Fibroblast of villous mesenchyme (primary cell): Measurements from ENCODE around the gene MINDY4. TPM values are rescaled to one million over a fixed set of nuclear protein-coding genes. Genes with fewer than 3 reads are reported as not detected.

Experiments
- DNase-seq: peaks from one replicate; pipeline ENCODE4 v3.0.0-alpha.2; 2010; ENCODE audit warnings: low read depth
- H3K4me3 ChIP-seq: 2 replicates; pipeline ENCODE4 v1.5.1; 2011; ENCODE audit warnings: low read depth, mild to moderate bottlenecking, low read length
- CTCF ChIP-seq: IDR thresholded peaks from 2 replicates; pipeline ENCODE4 v1.5.1; 2012; ENCODE audit warnings: low read depth, mild to moderate bottlenecking, low read length; ENCODE audit not compliant: insufficient read depth
- total RNA-seq: library from RNA; depleted of rRNA; stranded (reverse); fragments of >200 nt; gene quantifications from 2 replicates; pipeline ENCODE4 v1.2.3, GENCODE V29; 2012

MINDY4 gene
- total RNA-seq, 1 donor, result 17.3 TPM

- no peak for TF ChIP-seq CTCF
- H3K4me3 ChIP-seq, result no peak overlapping the region
- no peak for DNase-seq
Measured at GRCh38 chr7:30899066-30899465, 127.8 kb downstream of the MINDY4 start.

GRCh38 chr7:30899630-30900029, 128.4 kb downstream of the MINDY4 start:
- no peak for DNase-seq
- no peak overlapping the region for H3K4me3 ChIP-seq
- TF ChIP-seq CTCF, result no peak

GRCh38 chr7:30900053-30900452, 128.8 kb downstream of the MINDY4 start:
- TF ChIP-seq CTCF, result no peak
- DNase-seq, result peak; percentile 35

GRCh38 chr7:30900803-30901362, 129.7 kb downstream of the MINDY4 start:
- H3K4me3 ChIP-seq, result no peak overlapping the region
- no peak for DNase-seq
- TF ChIP-seq CTCF, result no peak

More at GRCh38 chr7:30900053-30900452, 128.8 kb downstream of the MINDY4 start:
- H3K4me3 ChIP-seq, result no peak overlapping the region

- no peak for DNase-seq
- TF ChIP-seq CTCF, result no peak
- H3K4me3 ChIP-seq, result no peak overlapping the region
Measured at GRCh38 chr7:30901856-30902255, 130.6 kb downstream of the MINDY4 start.

- TF ChIP-seq CTCF, result no peak
- H3K4me3 ChIP-seq, result no peak overlapping the region
- DNase-seq, result no peak
Measured at GRCh38 chr7:30902466-30902865, 131.2 kb downstream of the MINDY4 start.

- DNase-seq, result no peak
- no peak overlapping the region for H3K4me3 ChIP-seq
- no peak for TF ChIP-seq CTCF
Measured at GRCh38 chr7:30903146-30903545, 131.9 kb downstream of the MINDY4 start.
